Measurements from ENCODE around the gene IL22RA1.

IL22RA1 gene

GRCh38 chr1:24069817-24070216 lies 73.1 kb downstream of the IL22RA1 start:
- DNase-seq: no peak

Measured in T-helper 9 cell (primary cell).